ENCODE results near the gene XDH. TPM values are rescaled to one million over a fixed set of nuclear protein-coding genes. Genes with fewer than 3 reads are reported as not detected.

The XDH gene
- total and polyA plus RNA-seq, 8 donors, result 0.06 to 40.8 (median 2.4) TPM

GRCh38 chr2:31349684-31350083 is 64.9 kb downstream of the XDH start:
- no peak overlapping the region for H3K4me3 ChIP-seq
- intact Hi-C loops (cut with DNase I; ENCODE audit: low total_unique reads), result no loop called here
- no peak for DNase-seq
- no peak overlapping the region for H3K27ac ChIP-seq
- no peaks in the 10 kb centered on the region for H3K36me3 ChIP-seq
- no peak for TF ChIP-seq POLR2AphosphoS5 (IDR thresholded peaks at IDR 0.05)
- no peak for TF ChIP-seq EP300 (IDR thresholded peaks at IDR 0.05)
- no peak for TF ChIP-seq CTCF (IDR thresholded peaks at IDR 0.05)
- no peak for TF ChIP-seq POLR2A (IDR thresholded peaks at IDR 0.05)
- no peaks in the 10 kb centered on the region for H3K4me1 ChIP-seq
- no peaks in the 10 kb centered on the region for H3K9me3 ChIP-seq
- WGBS, 5 donors, result 85 to 96% (median 89%) methylated on average over 6 of the region's 6 CpGs
- peaks cover 0 to 11% (median 0%) of the 10 kb centered on the region in 3 donors for H3K27me3 ChIP-seq

GRCh38 chr2:31349160-31349559 is 65.4 kb downstream of the XDH start:
- Histone ChIP-seq H3K27me3 (peaks cover 0 to 9% (median 0%) of the 10 kb centered on the region in 3 donors), H3K9me3 (no peaks in the 10 kb centered on the region), H3K27ac (no peak overlapping the region), H3K36me3 (no peaks in the 10 kb centered on the region), H3K4me1 (no peaks in the 10 kb centered on the region), H3K4me3 (no peak overlapping the region)
- no peak for TF ChIP-seq CTCF (IDR thresholded peaks at IDR 0.05)
- no peak for TF ChIP-seq POLR2AphosphoS5 (IDR thresholded peaks at IDR 0.05)
- TF ChIP-seq EP300 (IDR thresholded peaks at IDR 0.05), result no peak
- no peak for TF ChIP-seq POLR2A (IDR thresholded peaks at IDR 0.05)
- intact Hi-C loops (cut with DNase I; ENCODE audit: low total_unique reads), result no loop called here
- WGBS, 5 donors, result 89 to 93% (median 91%) methylated on average over 7 of the region's 7 CpGs
- DNase-seq, result no peak

- DNase-seq, result no peak
- Histone ChIP-seq H3K4me1 (no peaks in the 10 kb centered on the region), H3K4me3 (no peak overlapping the region), H3K27ac (no peak overlapping the region), H3K27me3 (peaks cover 0 to 4% (median 0%) of the 10 kb centered on the region in 3 donors), H3K9me3 (no peaks in the 10 kb centered on the region), H3K36me3 (no peaks in the 10 kb centered on the region)
- 72 to 83% (median 78%) methylated on average over 5 of the region's 5 CpGs for WGBS, 5 donors
- intact Hi-C loops (cut with DNase I; ENCODE audit: low total_unique reads), result no loop called here
- no peak for TF ChIP-seq CTCF (IDR thresholded peaks at IDR 0.05)
- TF ChIP-seq EP300 (IDR thresholded peaks at IDR 0.05), result no peak
- TF ChIP-seq POLR2A (IDR thresholded peaks at IDR 0.05), result no peak
- TF ChIP-seq POLR2AphosphoS5 (IDR thresholded peaks at IDR 0.05), result no peak
These were observed 65.9 kb downstream of the XDH start for GRCh38 chr2:31348618-31349017.

- Histone ChIP-seq H3K36me3 (no peaks in the 10 kb centered on the region), H3K4me3 (no peak overlapping the region), H3K27ac (no peak overlapping the region), H3K4me1 (no peaks in the 10 kb centered on the region), H3K27me3 (no peaks in the 10 kb centered on the region), H3K9me3 (no peaks in the 10 kb centered on the region)
- intact Hi-C loops (cut with DNase I; ENCODE audit: low total_unique reads), result no loop called here
- no peak for DNase-seq
- no peak for TF ChIP-seq POLR2A (IDR thresholded peaks at IDR 0.05)
- TF ChIP-seq POLR2AphosphoS5 (IDR thresholded peaks at IDR 0.05), result no peak
- no peak for TF ChIP-seq EP300 (IDR thresholded peaks at IDR 0.05)
- no peak for TF ChIP-seq CTCF (IDR thresholded peaks at IDR 0.05)
- 63 to 84% (median 76%) methylated on average over 9 of the region's 9 CpGs for WGBS, 5 donors
These were observed 66.8 kb downstream of the XDH start for GRCh38 chr2:31347750-31348149.
